HepG2 (cell line): ENCODE results near the gene RHCE. TPM values are rescaled to one million over a fixed set of nuclear protein-coding genes. Genes with fewer than 3 reads are reported as not detected.
A peak's percentile ranks its signal among the peaks of the same experiment; 100 is the strongest.

ENCODE experiments used
- CBX5 ChIP-seq: sonication (generic); formaldehyde crosslinking; IDR thresholded peaks from 2 replicates; pipeline ENCODE4 v1.4.0; 2020; ENCODE audit warnings: missing genetic modification reagents, borderline replicate concordance
- IRF2 ChIP-seq: IDR thresholded peaks from 2 replicates; pipeline ENCODE4 v1.6.1; 2018; ENCODE audit warnings: missing genetic modification reagents, missing compliant biosample characterization
- JUN ChIP-seq: sonication (generic); formaldehyde crosslinking; IDR thresholded peaks from 2 replicates; pipeline ENCODE4 v1.4.0; 2020; ENCODE audit warnings: mild to moderate bottlenecking, missing genetic modification reagents
- KAT7 ChIP-seq: IDR thresholded peaks from 2 replicates; pipeline ENCODE4 v1.6.1; 2018; ENCODE audit warnings: borderline replicate concordance, missing compliant biosample characterization
- KLF15 ChIP-seq: sonication (generic); formaldehyde crosslinking; IDR thresholded peaks from 2 replicates; pipeline ENCODE4 v1.8.1; 2023; ENCODE audit warnings: borderline replicate concordance, mild to moderate bottlenecking, inconsistent platforms, missing genetic modification reagents, mixed read lengths
- NBN ChIP-seq: fragments of 450-650 bp; conservative IDR thresholded peaks from 2 replicates; pipeline ENCODE4 v1.6.1; 2017
- NFYB ChIP-seq: sonication (generic); formaldehyde crosslinking; IDR thresholded peaks from 2 replicates; pipeline ENCODE4 v1.4.0; 2020; ENCODE audit warnings: missing genetic modification reagents
- NR2F2 ChIP-seq: IDR thresholded peaks from 2 replicates; pipeline ENCODE4 v1.6.1; 2012; ENCODE audit warnings: low read depth, inconsistent platforms, borderline replicate concordance
- NR3C1 ChIP-seq: sonication (generic); formaldehyde crosslinking; IDR thresholded peaks from 2 replicates; pipeline ENCODE4 v1.4.0; 2020; ENCODE audit warnings: missing genetic modification reagents
- PITX1 ChIP-seq: sonication (generic); formaldehyde crosslinking; IDR thresholded peaks from 2 replicates; pipeline ENCODE4 v1.5.1; 2020; ENCODE audit warnings: mild to moderate bottlenecking, missing genetic modification reagents
- SKI ChIP-seq: fragments of 450-650 bp; IDR thresholded peaks from one replicate; pipeline ENCODE4 v1.6.1; 2018; ENCODE audit warnings: mild to moderate bottlenecking; ENCODE audit not compliant: partially characterized antibody
- TP53 ChIP-seq: sonication (generic); formaldehyde crosslinking; conservative IDR thresholded peaks from 2 replicates; pipeline ENCODE4 v1.4.0; 2020; ENCODE audit warnings: missing genetic modification reagents
- ZBTB33 ChIP-seq: sonication (generic); formaldehyde crosslinking; IDR thresholded peaks from 2 replicates; pipeline ENCODE4 v1.4.0; 2020; ENCODE audit warnings: missing genetic modification reagents
- ZBTB37 ChIP-seq: sonication (generic); formaldehyde crosslinking; IDR thresholded peaks from 2 replicates; pipeline ENCODE4 v1.4.0; 2020; ENCODE audit warnings: mild to moderate bottlenecking, missing genetic modification reagents
- ZNF3 ChIP-seq: IDR thresholded peaks from 2 replicates; pipeline ENCODE4 v1.7.0; 2017; ENCODE audit warnings: inconsistent platforms
- ZNF326 ChIP-seq: sonication (generic); formaldehyde crosslinking; IDR thresholded peaks from 2 replicates; pipeline ENCODE4 v1.4.0; 2020; ENCODE audit warnings: missing genetic modification reagents, borderline replicate concordance
- ZNF501 ChIP-seq: sonication (generic); formaldehyde crosslinking; IDR thresholded peaks from 2 replicates; pipeline ENCODE4 v1.5.1; 2020; ENCODE audit warnings: mild to moderate bottlenecking, moderate library complexity, missing genetic modification reagents
- ZNF572 ChIP-seq: sonication (generic); formaldehyde crosslinking; IDR thresholded peaks from 2 replicates; pipeline ENCODE4 v1.5.1; 2020; ENCODE audit warnings: mild to moderate bottlenecking, missing genetic modification reagents
- ZNF609 ChIP-seq: sonication (generic); formaldehyde crosslinking; IDR thresholded peaks from 2 replicates; pipeline ENCODE4 v1.4.0; 2020; ENCODE audit warnings: mild to moderate bottlenecking, missing genetic modification reagents, borderline replicate concordance
- polyA plus RNA-seq, 8 experiments: library from polyadenylated mRNA; depleted of rRNA in 3 of 8; stranded (reverse) in 7 of 8; unstranded in 1 of 8; fragments of >200 nt; fragmentation: Illumina TruSeq in 4 of 8; extraction: Trizol in 4 of 8; gene quantifications; 2 replicates each; pipeline versions ENCODE4 v1.2.1 to v1.2.3, GENCODE V29; 2011 to 2016; ENCODE audit warnings: low read depth in 4 of 8, missing spikeins in 1 of 8, mixed read lengths in 1 of 8; ENCODE audit not compliant: insufficient read depth in 1 of 8
- total RNA-seq, 5 experiments: library from RNA; depleted of rRNA; stranded (reverse); fragments of >200 nt; fragmentation: Illumina TruSeq; extraction: Trizol; gene quantifications; 2 replicates each; pipeline ENCODE4 v1.2.3, GENCODE V29; 2016; ENCODE audit warnings: low read depth in 1 of 5

The RHCE gene
- total and polyA plus RNA-seq, 2 of the 13 experiments (the other 11 are each of a cell fraction or from before 2014, with no cell fraction given): 0.30 TPM; not detected in 1

- TF ChIP-seq ZBTB33: no peak
- no peak for TF ChIP-seq TP53 (CRISPR knock-in tag)
- TF ChIP-seq ZNF326: no peak
- no peak for TF ChIP-seq ZNF572
- no peak for TF ChIP-seq ZBTB37 (CRISPR knock-in tag)
- TF ChIP-seq ZNF501: peak; percentile 66; the same call in 1 of the 2 replicates
- peak; percentile 28; the same call in 1 of the 2 replicates for TF ChIP-seq KAT7 (CRISPR knock-in tag)
- peak; percentile 37 for TF ChIP-seq SKI
- TF ChIP-seq NR2F2: 0 out of 2 replicates have a peak, but pooled peaks have one; percentile 18
- no peak for TF ChIP-seq NR3C1
- peak; percentile 93 for TF ChIP-seq NFYB
- TF ChIP-seq CBX5: no peak
- no peak for TF ChIP-seq NBN
- TF ChIP-seq IRF2 (CRISPR knock-in tag): no peak
- TF ChIP-seq ZNF609 (CRISPR knock-in tag): 0 out of 2 replicates have a peak, but pooled peaks have one; percentile 18
- peak; percentile 53; the same call in 1 of the 2 replicates for TF ChIP-seq PITX1
- TF ChIP-seq JUN (CRISPR knock-in tag): peak; percentile 46; the same call in 1 of the 2 replicates
- no peak for TF ChIP-seq ZNF3 (CRISPR knock-in tag)
- no peak for TF ChIP-seq KLF15 (CRISPR knock-in tag)
Observed at GRCh38 chr1:25430073-25430966, 9.7 kb upstream of the RHCE start, which contains the start of gene MACO1 (continued).
